Activated naive CD8-positive, alpha-beta T cell treated with anti-CD3 and anti-CD28 coated beads, Interleukin-2, amount 10 ng/mL, durations not matched to agents 7 days and 5 days (primary cell): ENCODE measurements around the gene GABPB2. TPM values are rescaled to one million over a fixed set of nuclear protein-coding genes. Genes with fewer than 3 reads are reported as not detected.

Source experiments
- ATAC-seq: fragments of 150-1000 bp; cut with Tn5 transposase; one replicate; pipeline ENCODE4 v1.10.0; 2021; ENCODE audit warnings: low read depth, moderate library complexity
- POLR2A ChIA-PET: fragments of 350-600 bp; sonication (Branson Sonifier 250); formaldehyde crosslinking; loops from one replicate; lab custom pipeline; 2021; ENCODE audit warnings: antibody characterized with exemption; lab: Charles Lee
- DNase-seq: peaks from one replicate; pipeline ENCODE4 v3.0.0; 2021
- H3K27ac Mint-ChIP-seq: one replicate; pipeline ENCODE4 v1.8.0; 2022; ENCODE audit warnings: mild to moderate bottlenecking, mixed read lengths
- H3K27me3 Mint-ChIP-seq: one replicate; pipeline ENCODE4 v1.8.0; 2022; ENCODE audit warnings: mild to moderate bottlenecking, moderate library complexity, mixed read lengths
- H3K36me3 Mint-ChIP-seq: one replicate; pipeline ENCODE4 v1.8.0; 2021; ENCODE audit warnings: mild to moderate bottlenecking, mixed read lengths
- H3K4me1 Mint-ChIP-seq: one replicate; pipeline ENCODE4 v1.8.0; 2021; ENCODE audit warnings: mixed read lengths
- H3K4me3 Mint-ChIP-seq: one replicate; pipeline ENCODE4 v1.8.0; 2022; ENCODE audit warnings: mild to moderate bottlenecking, moderate library complexity, mixed read lengths
- H3K9me3 Mint-ChIP-seq: one replicate; pipeline ENCODE4 v1.8.0; 2021; ENCODE audit warnings: mixed read lengths
- total RNA-seq, 2 experiments: library from RNA; stranded (reverse); gene quantifications; one replicate each; pipeline ENCODE4 v1.2.3, GENCODE V29; 2021

GABPB2 gene
- 10 to 100 TPM; 32.9 to 34.0 TPM for total RNA-seq

DNA sequence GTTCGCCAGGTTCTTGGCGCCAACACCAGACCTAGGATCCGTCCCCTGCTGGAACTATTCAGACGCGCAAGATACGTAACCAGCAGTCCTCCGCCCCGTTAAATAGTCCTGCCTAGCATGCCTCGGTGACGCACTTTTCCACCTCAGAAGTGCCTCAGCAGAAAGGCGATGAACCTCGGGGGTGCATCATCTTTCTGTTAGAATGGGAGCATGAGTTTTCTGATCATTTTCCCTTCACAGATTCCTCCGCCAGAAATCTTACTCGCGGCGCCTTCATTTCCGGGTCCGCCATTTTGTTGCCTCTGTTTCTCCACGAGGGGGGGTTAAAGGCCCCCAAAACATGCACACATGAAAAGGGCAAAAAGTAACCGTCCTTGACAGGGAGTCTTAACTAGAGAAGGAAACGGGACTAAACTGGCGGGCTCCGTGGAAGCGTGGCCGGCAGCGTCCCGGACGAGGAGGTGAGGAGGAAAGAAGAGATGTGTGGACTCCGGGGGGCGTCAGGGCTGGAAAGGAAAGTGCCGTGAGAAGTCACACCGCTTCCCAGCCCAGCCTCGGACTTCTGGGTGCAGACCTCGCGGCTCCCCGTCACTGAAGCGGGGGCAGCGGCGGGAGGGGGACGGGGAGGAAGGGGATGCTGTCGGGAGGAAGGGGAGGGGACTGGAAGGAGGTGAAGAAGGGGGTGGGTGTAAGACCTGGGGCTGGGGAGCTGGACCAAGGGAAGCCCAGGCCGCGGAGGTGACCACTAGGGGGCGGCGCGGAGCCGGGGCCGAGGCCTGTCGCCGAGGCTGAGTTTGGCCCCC, at the start of gene GABPB2:
GABPB2 (plus strand) TSS at position 288 of the 803 bp plus-strand sequence. CDS start 17,429 bp downstream, outside the sequence.
- Mint-ChIP-seq H3K9me3 (no peaks in the 10 kb centered on the region), H3K4me1 (peaks cover 16% of the 10 kb centered on the region), H3K27me3 (no peaks in the 10 kb centered on the region), H3K27ac (peak within 1 kb of the TSS; percentile 99), H3K4me3 (peak within 1 kb of the TSS; percentile 97), H3K36me3 (peaks cover 24% of the 10 kb centered on the region)
- ATAC-seq (peak; percentile 83), DNase-seq (peak; percentile 92)
- POLR2A ChIA-PET, result interaction anchor here (0.6 to 5.0 kb wide), 12 partner anchors 11 to 908 kb away, joined by 3 to 74 read pairs (median 4); partner anchors contain the start of genes C1orf56, CDC42SE1, MLLT11 and TNFAIP8L2

DNA sequence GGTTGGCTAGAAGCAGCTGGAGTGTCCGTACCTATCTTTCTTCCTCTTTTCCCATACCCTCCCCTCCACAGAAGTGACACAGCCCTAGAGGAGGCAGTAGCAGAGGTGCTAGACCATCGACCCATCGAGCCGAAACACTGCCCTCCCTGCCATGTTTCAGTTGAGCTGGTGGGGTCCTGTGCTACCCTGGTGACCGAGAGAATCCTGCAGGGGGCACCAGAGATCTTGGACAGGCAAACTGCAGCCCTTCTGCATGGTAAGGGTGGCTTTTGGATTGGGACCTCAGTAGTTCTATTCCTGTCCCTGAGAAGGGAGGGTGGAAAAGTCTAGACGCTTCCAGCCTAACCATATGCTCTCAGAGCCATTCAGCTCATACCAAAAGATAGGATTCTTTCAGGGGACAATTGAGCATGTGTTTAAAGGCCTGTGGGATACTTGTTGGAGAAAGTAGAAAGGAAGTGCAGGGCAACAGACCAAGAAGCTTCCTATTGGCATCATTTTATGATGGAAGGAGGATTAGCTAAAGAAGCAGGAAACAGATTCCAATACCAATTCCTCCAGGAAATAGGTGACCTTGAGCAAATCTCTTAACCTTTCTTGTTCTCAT, 45.9 kb upstream of the GABPB2 start:
- Mint-ChIP-seq H3K9me3 (no peaks in the 10 kb centered on the region), H3K27ac (peak overlapping the region; percentile 70), H3K27me3 (no peaks in the 10 kb centered on the region), H3K4me3 (peak overlapping the region; percentile 63), H3K36me3 (peaks cover 7% of the 10 kb centered on the region), H3K4me1 (peaks cover 5% of the 10 kb centered on the region)
- DNase-seq, result peak; percentile 80
- POLR2A ChIA-PET, result interaction anchor here (0.7 to 1.7 kb wide), 6 partner anchors 23 to 75 kb away, joined by 3 to 14 read pairs (median 6); partner anchors contain the start of genes C1orf56, CDC42SE1, GABPB2 and MLLT11
- ATAC-seq, result peak; percentile 100

DNA sequence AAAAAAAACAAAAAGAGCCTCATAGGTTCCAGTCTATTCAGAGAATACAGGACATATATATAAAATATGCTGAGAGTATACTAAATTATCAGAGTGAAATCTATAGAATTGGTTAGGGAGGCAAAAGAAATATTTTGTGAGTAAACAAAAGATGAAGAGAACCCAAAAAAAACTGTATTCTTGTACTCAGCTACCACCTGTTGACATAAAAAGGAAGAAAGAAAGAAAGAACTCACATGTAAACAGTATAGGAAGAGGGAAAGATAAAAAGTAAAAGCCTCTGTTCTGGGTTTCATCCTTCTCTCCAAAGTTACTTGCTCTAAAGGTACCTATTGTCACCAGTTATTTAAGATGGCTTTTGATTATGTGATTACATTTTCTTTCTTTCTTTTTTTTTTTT, 44.1 kb upstream of the GABPB2 start:
- Mint-ChIP-seq H3K27me3 (no peaks in the 10 kb centered on the region), H3K9me3 (no peaks in the 10 kb centered on the region), H3K4me3 (no peak overlapping the region), H3K36me3 (peaks cover 12% of the 10 kb centered on the region), H3K4me1 (peaks cover 5% of the 10 kb centered on the region), H3K27ac (no peak overlapping the region)
- ATAC-seq (no peak), DNase-seq (no peak)
- POLR2A ChIA-PET, result no interaction called here

DNA sequence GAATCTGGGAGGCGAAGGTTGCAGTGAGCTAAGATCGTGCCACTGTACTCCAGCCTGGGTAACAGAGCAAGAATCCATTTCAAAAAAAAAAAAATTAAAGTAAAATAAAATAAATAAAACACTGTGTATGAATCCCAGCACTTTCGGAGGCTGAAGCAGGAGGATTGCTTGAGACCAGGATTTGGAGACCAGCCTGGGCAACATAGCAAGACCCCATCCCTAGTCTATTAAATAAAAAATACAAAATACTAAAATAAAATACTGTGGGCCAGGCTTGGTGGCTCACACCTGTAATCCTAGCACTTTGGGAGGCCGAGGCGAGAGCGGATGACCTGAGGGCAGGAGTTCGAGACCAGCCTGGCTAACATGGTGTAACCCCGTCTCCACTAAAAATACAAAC, 38.4 kb upstream of the GABPB2 start:
- Mint-ChIP-seq H3K9me3 (no peaks in the 10 kb centered on the region), H3K4me3 (no peak overlapping the region), H3K27ac (no peak overlapping the region), H3K27me3 (no peaks in the 10 kb centered on the region), H3K36me3 (peaks cover 25% of the 10 kb centered on the region), H3K4me1 (peaks cover 2% of the 10 kb centered on the region)
- ATAC-seq (no peak), DNase-seq (no peak)
- POLR2A ChIA-PET, result no interaction called here

DNA sequence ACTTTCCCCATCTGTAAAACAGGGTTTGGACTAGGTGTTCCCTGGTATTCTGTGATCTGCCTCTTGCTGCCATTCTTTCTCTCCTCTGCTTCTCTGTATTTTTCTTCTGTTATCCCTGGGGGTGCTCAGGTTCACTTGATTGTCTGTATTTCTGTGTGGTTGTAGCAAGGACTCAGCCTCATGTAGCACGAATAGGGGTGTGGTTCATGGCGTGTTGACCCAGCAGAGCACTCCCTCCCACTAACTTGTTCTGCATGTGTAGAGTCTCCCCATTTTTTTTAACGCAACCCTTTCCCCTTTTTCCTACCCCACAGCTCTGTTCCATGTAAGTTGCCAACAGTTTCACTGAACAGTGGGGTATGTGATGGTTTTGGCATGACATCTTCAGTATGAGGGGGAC, 35.4 kb upstream of the GABPB2 start:
- H3K27me3 Mint-ChIP-seq, result no peaks in the 10 kb centered on the region
- H3K9me3 Mint-ChIP-seq, result no peaks in the 10 kb centered on the region
- H3K36me3 Mint-ChIP-seq, result peaks cover 19% of the 10 kb centered on the region
- peaks cover 2% of the 10 kb centered on the region for H3K4me1 Mint-ChIP-seq
- POLR2A ChIA-PET, result interaction anchor here (0.5 kb wide), 2 partner anchors 11 to 13 kb away, joined by 3 read pairs; partner anchors contain the start of gene C1orf56
- H3K4me3 Mint-ChIP-seq, result no peak overlapping the region
- no peak for ATAC-seq
- no peak overlapping the region for H3K27ac Mint-ChIP-seq
- no peak for DNase-seq

DNA sequence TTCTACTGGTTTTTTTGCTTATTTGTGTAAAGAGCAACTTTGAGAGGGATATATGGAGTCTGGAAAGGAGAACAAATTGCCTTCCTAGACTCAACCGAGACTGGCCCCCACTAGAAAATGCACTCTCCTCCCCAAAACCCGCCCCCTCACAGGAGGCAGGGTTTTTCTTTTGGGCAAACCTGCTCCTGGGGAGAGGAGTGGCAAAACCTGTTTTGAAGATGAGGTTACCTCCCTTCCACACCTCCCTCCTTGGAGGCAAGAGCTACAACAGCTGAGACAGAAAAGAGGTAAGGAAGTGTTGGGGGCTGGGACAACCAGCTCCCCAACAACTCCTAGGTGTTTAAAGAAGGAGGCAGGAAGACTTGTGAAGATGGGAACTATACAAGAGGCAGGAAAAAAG, 34.2 kb upstream of the GABPB2 start, which contains the start of gene BNIPL:
BNIPL (plus strand) TSS at position 231 of the 400 bp plus-strand sequence; CDS start at position 371, 140 bp downstream.
- H3K4me3 Mint-ChIP-seq, result no peak within 1 kb of the TSS
- H3K27ac Mint-ChIP-seq, result no peak within 1 kb of the TSS
- POLR2A ChIA-PET, result interaction anchor here (1.5 kb wide), 1 partner anchor 76 kb away, joined by 3 read pairs; no protein-coding TSS in a partner anchor
- H3K9me3 Mint-ChIP-seq, result no peaks in the 10 kb centered on the region
- DNase-seq, result no peak
- H3K36me3 Mint-ChIP-seq, result peaks cover 19% of the 10 kb centered on the region
- H3K4me1 Mint-ChIP-seq, result peaks cover 2% of the 10 kb centered on the region
- ATAC-seq, result no peak
- H3K27me3 Mint-ChIP-seq, result no peaks in the 10 kb centered on the region

DNA sequence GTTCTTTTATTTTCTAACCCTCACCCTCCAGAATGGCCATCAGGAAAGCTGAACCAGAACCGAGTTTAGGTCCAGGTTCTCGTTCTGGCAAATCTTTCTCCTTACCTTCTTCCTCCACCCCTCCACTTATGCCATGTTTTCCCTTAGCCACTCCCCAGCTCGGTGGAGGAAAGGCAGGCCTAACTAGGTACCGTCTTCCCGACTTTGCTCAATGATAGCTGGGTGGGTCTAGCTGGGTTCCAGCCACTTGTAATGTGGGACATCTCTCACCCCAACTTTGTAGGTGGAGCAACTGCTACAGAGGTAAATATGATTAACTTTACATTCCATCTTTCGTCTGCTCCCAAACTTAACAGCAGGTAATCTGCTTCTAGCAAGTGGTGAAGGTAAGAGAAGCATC, 33.5 kb upstream of the GABPB2 start:
- Mint-ChIP-seq H3K27ac (no peak overlapping the region), H3K4me1 (peaks cover 2% of the 10 kb centered on the region), H3K36me3 (peaks cover 19% of the 10 kb centered on the region), H3K9me3 (no peaks in the 10 kb centered on the region), H3K4me3 (no peak overlapping the region), H3K27me3 (no peaks in the 10 kb centered on the region)
- no peak for ATAC-seq
- POLR2A ChIA-PET, result interaction anchor here (1.5 kb wide), 1 partner anchor 75 kb away, joined by 3 read pairs; no protein-coding TSS in a partner anchor
- no peak for DNase-seq

DNA sequence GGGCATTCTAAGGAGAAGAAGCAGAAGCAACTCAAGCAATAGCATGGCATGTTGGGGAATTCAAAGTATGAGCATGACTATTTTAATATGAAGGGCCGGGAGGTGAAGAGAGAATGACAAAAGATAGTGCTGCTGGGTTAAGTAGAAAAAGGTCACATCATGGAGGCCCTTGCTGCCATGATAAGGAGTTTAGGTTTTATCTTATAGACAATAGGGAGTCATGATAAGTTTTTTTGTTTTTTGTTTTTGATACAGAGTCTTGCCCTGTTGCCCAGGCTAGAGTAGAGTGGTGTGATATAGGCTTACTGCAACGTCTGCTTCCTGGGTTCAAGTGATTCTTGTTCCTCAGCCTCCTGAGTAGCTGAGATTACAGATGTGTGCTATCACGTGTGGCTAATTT, 31.0 kb upstream of the GABPB2 start:
- no peak for DNase-seq
- H3K4me1 Mint-ChIP-seq, result peaks cover 8% of the 10 kb centered on the region
- peaks cover 15% of the 10 kb centered on the region for H3K36me3 Mint-ChIP-seq
- H3K27me3 Mint-ChIP-seq, result no peaks in the 10 kb centered on the region
- no peak overlapping the region for H3K27ac Mint-ChIP-seq
- H3K9me3 Mint-ChIP-seq, result no peaks in the 10 kb centered on the region
- POLR2A ChIA-PET, result no interaction called here
- ATAC-seq, result no peak
- no peak overlapping the region for H3K4me3 Mint-ChIP-seq

DNA sequence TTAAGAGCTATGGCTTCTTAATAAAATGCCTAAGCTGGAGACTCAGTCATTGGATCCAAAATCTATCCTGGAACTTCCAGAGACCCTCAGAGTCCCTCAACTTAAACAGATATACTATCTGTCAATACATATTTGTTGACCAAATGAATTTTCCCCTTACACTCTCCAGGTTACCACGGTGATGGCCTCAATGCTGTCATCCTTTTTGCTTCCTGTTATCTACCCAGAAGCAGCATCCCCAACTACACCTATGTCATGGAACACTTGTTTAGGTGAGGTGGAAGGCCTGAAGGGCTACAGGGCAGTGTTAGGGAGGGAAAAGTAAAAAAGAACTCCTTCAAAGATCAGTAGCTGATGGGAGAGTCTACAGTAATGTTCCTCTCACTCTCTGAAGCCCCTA, 27.4 kb upstream of the GABPB2 start:
- DNase-seq (no peak), ATAC-seq (no peak)
- Mint-ChIP-seq H3K27ac (no peak overlapping the region), H3K4me3 (no peak overlapping the region), H3K4me1 (peaks cover 11% of the 10 kb centered on the region), H3K9me3 (no peaks in the 10 kb centered on the region), H3K27me3 (no peaks in the 10 kb centered on the region), H3K36me3 (peaks cover 4% of the 10 kb centered on the region)
- POLR2A ChIA-PET, result interaction anchor here (0.8 to 6.4 kb wide), 2 partner anchors 9 to 14 kb away, joined by 3 to 90 read pairs; partner anchors contain the start of genes CDC42SE1 and MLLT11

DNA sequence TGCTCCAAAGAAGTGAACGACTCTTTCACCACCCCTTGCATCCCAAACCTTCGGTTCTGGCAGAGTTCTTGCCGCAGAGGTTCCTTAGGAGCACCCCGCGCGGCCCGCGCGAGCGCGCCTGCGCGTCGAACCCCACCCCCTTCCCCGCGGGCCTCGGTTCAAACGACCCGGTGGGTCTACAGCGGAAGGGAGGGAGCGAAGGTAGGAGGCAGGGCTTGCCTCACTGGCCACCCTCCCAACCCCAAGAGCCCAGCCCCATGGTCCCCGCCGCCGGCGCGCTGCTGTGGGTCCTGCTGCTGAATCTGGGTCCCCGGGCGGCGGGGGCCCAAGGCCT, 23.0 kb upstream of the GABPB2 start, which contains the start of gene C1orf56:
C1orf56 (plus strand) TSS at position 161 of the 334 bp plus-strand sequence; CDS start at position 258, 97 bp downstream.
- POLR2A ChIA-PET, result interaction anchor here (0.9 to 6.4 kb wide), 8 partner anchors 10 to 485 kb away, joined by 3 to 90 read pairs (median 6); partner anchors contain the start of genes CDC42SE1, GABPB2, MLLT11 and TNFAIP8L2

DNA sequence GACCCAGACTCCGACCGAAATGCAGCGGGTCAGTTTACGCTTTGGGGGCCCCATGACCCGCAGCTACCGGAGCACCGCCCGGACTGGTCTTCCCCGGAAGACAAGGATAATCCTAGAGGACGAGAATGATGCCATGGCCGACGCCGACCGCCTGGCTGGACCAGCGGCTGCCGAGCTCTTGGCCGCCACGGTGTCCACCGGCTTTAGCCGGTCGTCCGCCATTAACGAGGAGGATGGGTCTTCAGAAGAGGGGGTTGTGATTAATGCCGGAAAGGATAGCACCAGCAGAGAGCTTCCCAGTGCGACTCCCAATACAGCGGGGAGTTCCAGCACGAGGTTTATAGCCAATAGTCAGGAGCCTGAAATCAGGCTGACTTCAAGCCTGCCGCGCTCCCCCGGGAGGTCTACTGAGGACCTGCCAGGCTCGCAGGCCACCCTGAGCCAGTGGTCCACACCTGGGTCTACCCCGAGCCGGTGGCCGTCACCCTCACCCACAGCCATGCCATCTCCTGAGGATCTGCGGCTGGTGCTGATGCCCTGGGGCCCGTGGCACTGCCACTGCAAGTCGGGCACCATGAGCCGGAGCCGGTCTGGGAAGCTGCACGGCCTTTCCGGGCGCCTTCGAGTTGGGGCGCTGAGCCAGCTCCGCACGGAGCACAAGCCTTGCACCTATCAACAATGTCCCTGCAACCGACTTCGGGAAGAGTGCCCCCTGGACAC, 22.5 kb upstream of the GABPB2 start:
- peak; percentile 86 for ATAC-seq
- POLR2A ChIA-PET, result interaction anchor here (0.9 to 6.4 kb wide), 8 partner anchors 10 to 486 kb away, joined by 3 to 90 read pairs (median 6); partner anchors contain the start of genes CDC42SE1, GABPB2, MLLT11 and TNFAIP8L2

More for the DNA sequence above, 23.0 kb upstream of the GABPB2 start, which contains the start of gene C1orf56:
- H3K4me1 Mint-ChIP-seq, result peaks cover 16% of the 10 kb centered on the region
- no peaks in the 10 kb centered on the region for H3K9me3 Mint-ChIP-seq
- peaks cover 5% of the 10 kb centered on the region for H3K36me3 Mint-ChIP-seq
- DNase-seq (peak; percentile 70), ATAC-seq (peak; percentile 58)
- no peaks in the 10 kb centered on the region for H3K27me3 Mint-ChIP-seq
- peak within 1 kb of the TSS; percentile 85 for H3K27ac Mint-ChIP-seq
- peak within 1 kb of the TSS; percentile 89 for H3K4me3 Mint-ChIP-seq

DNA sequence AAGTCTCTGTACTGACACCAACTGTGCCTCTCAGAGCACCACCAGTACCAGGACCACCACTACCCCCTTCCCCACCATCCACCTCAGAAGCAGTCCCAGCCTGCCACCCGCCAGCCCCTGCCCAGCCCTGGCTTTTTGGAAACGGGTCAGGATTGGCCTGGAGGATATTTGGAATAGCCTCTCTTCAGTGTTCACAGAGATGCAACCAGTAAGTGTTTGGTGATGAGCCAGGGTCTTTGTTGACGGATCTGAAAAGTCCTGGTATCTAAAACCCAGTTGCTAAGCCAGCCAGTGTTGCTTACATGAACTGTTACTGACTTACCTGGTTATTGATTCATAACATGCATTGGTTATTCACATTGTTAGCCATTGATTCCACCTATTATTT, 21.9 kb upstream of the GABPB2 start:
- peaks cover 3% of the 10 kb centered on the region for H3K36me3 Mint-ChIP-seq
- H3K27me3 Mint-ChIP-seq, result no peaks in the 10 kb centered on the region
- peak overlapping the region; percentile 85 for H3K27ac Mint-ChIP-seq
- H3K4me3 Mint-ChIP-seq, result peak overlapping the region; percentile 89
- POLR2A ChIA-PET, result interaction anchor here (1.4 to 6.4 kb wide), 5 partner anchors 9 to 108 kb away, joined by 5 to 90 read pairs (median 10); partner anchors contain the start of genes CDC42SE1, GABPB2, MLLT11 and TNFAIP8L2
- peaks cover 11% of the 10 kb centered on the region for H3K4me1 Mint-ChIP-seq
- DNase-seq (no peak), ATAC-seq (no peak)
- no peaks in the 10 kb centered on the region for H3K9me3 Mint-ChIP-seq

More for the DNA sequence above, 22.5 kb upstream of the GABPB2 start:
- H3K9me3 Mint-ChIP-seq, result no peaks in the 10 kb centered on the region
- no peaks in the 10 kb centered on the region for H3K27me3 Mint-ChIP-seq
- DNase-seq, result peak; percentile 74
- peak overlapping the region; percentile 89 for H3K4me3 Mint-ChIP-seq
- H3K27ac Mint-ChIP-seq, result peak overlapping the region; percentile 85
- peaks cover 3% of the 10 kb centered on the region for H3K36me3 Mint-ChIP-seq
- H3K4me1 Mint-ChIP-seq, result peaks cover 13% of the 10 kb centered on the region
